Measurements from ENCODE around the gene BAZ1A.

DNA sequence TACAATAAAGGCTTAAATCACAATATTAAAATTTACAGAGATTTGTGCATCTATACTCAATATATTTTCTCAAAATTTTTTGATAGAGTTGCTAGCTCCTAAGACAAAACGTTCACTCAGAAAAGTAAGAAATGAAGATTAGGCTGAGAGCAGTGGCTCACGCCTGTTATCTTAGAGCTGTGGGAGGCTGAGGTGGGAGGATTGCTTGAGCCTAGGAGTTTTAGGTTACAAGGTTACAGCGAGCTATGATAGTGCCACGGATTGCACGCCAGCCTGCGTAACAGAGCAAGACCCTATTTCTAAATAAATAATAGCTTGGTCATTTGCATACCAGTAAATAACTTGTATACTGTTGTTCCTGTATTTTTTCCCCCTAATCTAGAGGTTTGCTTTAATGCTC lies 125.8 kb downstream of the BAZ1A start:
- TF ChIP-seq, protein P1, sequence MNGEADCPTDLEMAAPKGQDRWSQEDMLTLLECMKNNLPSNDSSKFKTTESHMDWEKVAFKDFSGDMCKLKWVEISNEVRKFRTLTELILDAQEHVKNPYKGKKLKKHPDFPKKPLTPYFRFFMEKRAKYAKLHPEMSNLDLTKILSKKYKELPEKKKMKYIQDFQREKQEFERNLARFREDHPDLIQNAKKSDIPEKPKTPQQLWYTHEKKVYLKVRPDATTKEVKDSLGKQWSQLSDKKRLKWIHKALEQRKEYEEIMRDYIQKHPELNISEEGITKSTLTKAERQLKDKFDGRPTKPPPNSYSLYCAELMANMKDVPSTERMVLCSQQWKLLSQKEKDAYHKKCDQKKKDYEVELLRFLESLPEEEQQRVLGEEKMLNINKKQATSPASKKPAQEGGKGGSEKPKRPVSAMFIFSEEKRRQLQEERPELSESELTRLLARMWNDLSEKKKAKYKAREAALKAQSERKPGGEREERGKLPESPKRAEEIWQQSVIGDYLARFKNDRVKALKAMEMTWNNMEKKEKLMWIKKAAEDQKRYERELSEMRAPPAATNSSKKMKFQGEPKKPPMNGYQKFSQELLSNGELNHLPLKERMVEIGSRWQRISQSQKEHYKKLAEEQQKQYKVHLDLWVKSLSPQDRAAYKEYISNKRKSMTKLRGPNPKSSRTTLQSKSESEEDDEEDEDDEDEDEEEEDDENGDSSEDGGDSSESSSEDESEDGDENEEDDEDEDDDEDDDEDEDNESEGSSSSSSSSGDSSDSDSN (IDR thresholded peaks at IDR 0.05; ENCODE audit: borderline replicate concordance in 1 of 2, low read depth in 2 of 2, low read length in 2 of 2): no peak
- TF ChIP-seq DPF2 (IDR thresholded peaks at IDR 0.05): no peak
- no peak for TF ChIP-seq CTCF (IDR thresholded peaks at IDR 0.05 in 2 of 3, conservative IDR thresholded peaks at IDR 0.05 in 1 of 3; ENCODE audit: insufficient read depth in 2 of 3, low read depth in 1 of 3, low read length in 3 of 3)
- no peak for TF ChIP-seq E2F1 (CRISPR knock-in tag; IDR thresholded peaks at IDR 0.05)
